ENCODE results near the gene WBP1L. TPM values are rescaled to one million over a fixed set of nuclear protein-coding genes. Genes with fewer than 3 reads are reported as not detected.

The WBP1L gene
- total RNA-seq, 1 donor from 2014 or later: 30.7 TPM

GRCh38 chr10:102723989-102724388 is 19.8 kb upstream of the WBP1L start:
- Mint-ChIP-seq H3K4me1 (ENCODE audit: low read depth) (peaks cover 9% of the 10 kb centered on the region), H3K4me3 (ENCODE audit: low read depth) (no peak overlapping the region), H3K27me3 (no peaks in the 10 kb centered on the region), H3K36me3 (ENCODE audit: insufficient read depth) (peaks cover 20% of the 10 kb centered on the region), H3K27ac (peak overlapping the region; percentile 57), H3K9me3 (ENCODE audit: low read depth) (no peaks in the 10 kb centered on the region)
- no peak for DNase-seq (ENCODE audit: low spot score, unreplicated experiment)
- no peak for TF ChIP-seq CTCF (IDR thresholded peaks at IDR 0.05; ENCODE audit: unreplicated experiment)

- Mint-ChIP-seq H3K27me3 (no peaks in the 10 kb centered on the region), H3K27ac (peak overlapping the region; percentile 52), H3K4me1 (ENCODE audit: low read depth) (peaks cover 5% of the 10 kb centered on the region), H3K9me3 (ENCODE audit: low read depth) (no peaks in the 10 kb centered on the region), H3K36me3 (ENCODE audit: insufficient read depth) (peaks cover 18% of the 10 kb centered on the region), H3K4me3 (ENCODE audit: low read depth) (no peak overlapping the region)
- no peak for DNase-seq (ENCODE audit: low spot score, unreplicated experiment)
- TF ChIP-seq CTCF (IDR thresholded peaks at IDR 0.05; ENCODE audit: unreplicated experiment): no peak
These were observed 17.5 kb upstream of the WBP1L start for GRCh38 chr10:102726274-102726673.

- H3K36me3 Mint-ChIP-seq (ENCODE audit: insufficient read depth): peaks cover 15% of the 10 kb centered on the region
- H3K9me3 Mint-ChIP-seq (ENCODE audit: low read depth): no peaks in the 10 kb centered on the region
- peaks cover 2% of the 10 kb centered on the region for H3K4me1 Mint-ChIP-seq (ENCODE audit: low read depth)
- no peak overlapping the region for H3K4me3 Mint-ChIP-seq (ENCODE audit: low read depth)
- no peak overlapping the region for H3K27ac Mint-ChIP-seq
- no peak for DNase-seq (ENCODE audit: low spot score, unreplicated experiment)
- no peak for TF ChIP-seq CTCF (IDR thresholded peaks at IDR 0.05; ENCODE audit: unreplicated experiment)
- H3K27me3 Mint-ChIP-seq: no peaks in the 10 kb centered on the region
These were observed 16.5 kb upstream of the WBP1L start for GRCh38 chr10:102727037-102727818.

- Mint-ChIP-seq H3K27ac (no peak overlapping the region), H3K4me1 (ENCODE audit: low read depth) (peaks cover 2% of the 10 kb centered on the region), H3K4me3 (ENCODE audit: low read depth) (no peak overlapping the region), H3K36me3 (ENCODE audit: insufficient read depth) (peaks cover 13% of the 10 kb centered on the region), H3K27me3 (no peaks in the 10 kb centered on the region), H3K9me3 (ENCODE audit: low read depth) (no peaks in the 10 kb centered on the region)
- TF ChIP-seq CTCF (IDR thresholded peaks at IDR 0.05; ENCODE audit: unreplicated experiment): peak; percentile 93
- peak; percentile 78 for DNase-seq (ENCODE audit: low spot score, unreplicated experiment)
These were observed 14.4 kb upstream of the WBP1L start for GRCh38 chr10:102729029-102730026.

GRCh38 chr10:102731222-102731800 is 12.4 kb upstream of the WBP1L start:
- Mint-ChIP-seq H3K4me3 (ENCODE audit: low read depth) (no peak overlapping the region), H3K27ac (no peak overlapping the region), H3K9me3 (ENCODE audit: low read depth) (no peaks in the 10 kb centered on the region), H3K27me3 (no peaks in the 10 kb centered on the region), H3K4me1 (ENCODE audit: low read depth) (no peaks in the 10 kb centered on the region), H3K36me3 (ENCODE audit: insufficient read depth) (peaks cover 14% of the 10 kb centered on the region)
- no peak for DNase-seq (ENCODE audit: low spot score, unreplicated experiment)
- TF ChIP-seq CTCF (IDR thresholded peaks at IDR 0.05; ENCODE audit: unreplicated experiment): no peak
